Esophagus (tissue), 2 donors: ENCODE measurements around the gene GPR160. TPM values are rescaled to one million over a fixed set of nuclear protein-coding genes. Genes with fewer than 3 reads are reported as not detected.
"Not testable (repeated sequence)": the region's sequence is repeated elsewhere in the genome, so short reads cannot be mapped to it uniquely, and the experiment has no call there.

Experiments used
- H3K27ac ChIP-seq, 2 donors: one replicate each; pipeline ENCODE4 v1.5.1; 2013; ENCODE audit warnings: low read depth in 2 of 2, mild to moderate bottlenecking in 2 of 2, inconsistent platforms in 1 of 2, low read length in 1 of 2, moderate library complexity in 1 of 2
- H3K27me3 ChIP-seq, 2 donors: one replicate each; pipeline ENCODE4 v1.6.1; 2013; ENCODE audit warnings: low read length in 2 of 2, control low read depth in 1 of 2, mild to moderate bottlenecking in 1 of 2; ENCODE audit not compliant: insufficient read depth in 2 of 2, control insufficient read depth in 1 of 2
- H3K36me3 ChIP-seq, 2 donors: one replicate each; pipeline ENCODE4 v1.6.1; 2013; ENCODE audit warnings: low read length in 1 of 2; ENCODE audit not compliant: control insufficient read depth in 2 of 2, insufficient read depth in 2 of 2
- H3K4me1 ChIP-seq, 2 donors: one replicate each; pipeline ENCODE4 v1.6.1; 2013; ENCODE audit warnings: low read length in 1 of 2; ENCODE audit not compliant: control insufficient read depth in 2 of 2, insufficient read depth in 2 of 2
- H3K4me3 ChIP-seq, 2 donors: one replicate each; pipeline ENCODE4 v1.5.1; 2013; ENCODE audit warnings: low read length in 2 of 2, mild to moderate bottlenecking in 2 of 2, low read depth in 1 of 2, moderate library complexity in 1 of 2
- H3K9me3 ChIP-seq, 2 donors: one replicate each; pipeline ENCODE4 v1.6.1; 2013; ENCODE audit warnings: mild to moderate bottlenecking in 2 of 2, low read depth in 1 of 2, low read length in 1 of 2, moderate library complexity in 1 of 2; ENCODE audit not compliant: control insufficient read depth in 2 of 2, insufficient read depth in 1 of 2
- WGBS, 2 donors: extraction: QIAGEN DNeasy Blood & Tissue Kit; methylation state at CpG; one replicate each; pipeline ENCODE4 v1.1.7; 2013; 5-methylcytosine and 5-hydroxymethylcytosine counted together
- polyA plus RNA-seq, 2 donors: library from polyadenylated mRNA; stranded (reverse); fragments of 200-250 nt; gene quantifications; one replicate each; pipeline ENCODE4 v1.2.3, GENCODE V29; 2013
- donor health status: healthy with polysubstance abuse.
- donor health status: Bipolar disorder and iron deficiency.

Gene GPR160
- polyA plus RNA-seq, 2 donors: 0.69 to 2.1 TPM

DNA sequence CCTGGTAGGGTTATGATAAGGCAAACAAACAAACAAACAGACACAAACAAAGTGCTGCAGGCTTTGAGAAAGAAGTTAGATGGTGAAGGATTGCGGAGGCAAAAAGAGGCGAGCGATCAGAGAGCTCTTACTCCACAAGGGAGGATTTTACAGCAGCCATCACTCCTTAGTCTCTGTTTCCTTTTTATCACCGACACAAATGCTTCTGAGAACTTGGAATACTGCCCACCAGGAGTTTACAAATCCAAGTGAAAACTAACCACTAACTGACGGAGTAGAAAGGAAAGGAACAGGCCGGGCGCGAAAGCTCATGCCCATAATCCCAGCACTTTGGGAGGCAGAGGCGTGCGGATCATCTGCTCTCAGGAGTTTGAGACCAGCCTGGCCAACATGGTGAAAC is 35.6 kb upstream of the GPR160 start:
- H3K4me3 ChIP-seq: no peak overlapping the region
- no peaks in the 10 kb centered on the region for H3K9me3 ChIP-seq
- 64 to 74% methylated on average over 10 of the region's 10 CpGs for WGBS, 2 donors
- H3K27me3 ChIP-seq: no peaks in the 10 kb centered on the region
- H3K27ac ChIP-seq: no peak overlapping the region
- no peaks in the 10 kb centered on the region for H3K4me1 ChIP-seq
- no peaks in the 10 kb centered on the region for H3K36me3 ChIP-seq

- Histone ChIP-seq H3K4me1 (no peaks in the 10 kb centered on the region), H3K4me3 (no peak overlapping the region), H3K9me3 (no peaks in the 10 kb centered on the region), H3K27me3 (no peaks in the 10 kb centered on the region), H3K27ac (no peak overlapping the region), H3K36me3 (no peaks in the 10 kb centered on the region)
- WGBS, 2 donors: 70 to 71% methylated on average over 1 of the region's 1 CpG
Measured at GRCh38 chr3:170002879-170003278, 34.9 kb upstream of the GPR160 start.

GRCh38 chr3:170003881-170004356 is 33.9 kb upstream of the GPR160 start:
- Histone ChIP-seq H3K27ac (no peak overlapping the region), H3K4me3 (no peak overlapping the region), H3K36me3 (no peaks in the 10 kb centered on the region), H3K27me3 (no peaks in the 10 kb centered on the region), H3K4me1 (no peaks in the 10 kb centered on the region), H3K9me3 (no peaks in the 10 kb centered on the region)
- WGBS, 2 donors: 65 to 82% methylated on average over 2 of the region's 2 CpGs

DNA sequence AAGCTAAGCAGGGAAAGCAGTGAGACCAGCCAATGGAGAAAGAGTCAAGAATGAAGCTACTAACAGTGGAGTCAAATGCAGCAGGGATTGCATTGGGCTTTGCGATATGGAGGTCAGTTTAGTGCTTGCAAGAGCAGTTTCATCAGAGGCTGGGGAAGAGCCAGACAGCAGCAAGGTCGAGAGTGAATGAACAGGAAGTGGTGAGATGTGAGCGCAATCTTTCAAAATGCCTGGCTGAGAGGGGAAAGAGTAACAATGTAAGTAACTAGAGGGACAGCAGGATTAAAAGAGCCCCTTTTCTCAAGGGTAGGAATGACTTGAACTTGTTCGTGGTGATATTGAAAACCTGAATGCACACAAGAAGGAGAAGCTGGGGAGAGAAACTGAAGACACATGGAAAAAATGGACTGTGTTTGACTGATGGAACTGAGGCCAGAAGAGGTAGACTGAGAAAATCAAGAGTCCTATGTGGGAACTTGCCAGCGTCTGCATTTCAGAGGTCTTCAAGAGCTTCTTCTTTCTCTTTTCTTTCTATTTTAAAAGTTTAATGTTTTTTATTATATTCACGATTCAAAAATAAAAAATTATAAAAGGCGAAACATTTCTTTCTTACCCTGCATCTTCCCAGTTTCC is 30.6 kb upstream of the GPR160 start:
- no peaks in the 10 kb centered on the region for H3K4me1 ChIP-seq
- 70 to 72% methylated on average over 7 of the region's 7 CpGs for WGBS, 2 donors
- H3K36me3 ChIP-seq: no peaks in the 10 kb centered on the region
- no peak overlapping the region for H3K4me3 ChIP-seq
- H3K27me3 ChIP-seq: no peaks in the 10 kb centered on the region
- H3K9me3 ChIP-seq: no peaks in the 10 kb centered on the region
- H3K27ac ChIP-seq: no peak overlapping the region

DNA sequence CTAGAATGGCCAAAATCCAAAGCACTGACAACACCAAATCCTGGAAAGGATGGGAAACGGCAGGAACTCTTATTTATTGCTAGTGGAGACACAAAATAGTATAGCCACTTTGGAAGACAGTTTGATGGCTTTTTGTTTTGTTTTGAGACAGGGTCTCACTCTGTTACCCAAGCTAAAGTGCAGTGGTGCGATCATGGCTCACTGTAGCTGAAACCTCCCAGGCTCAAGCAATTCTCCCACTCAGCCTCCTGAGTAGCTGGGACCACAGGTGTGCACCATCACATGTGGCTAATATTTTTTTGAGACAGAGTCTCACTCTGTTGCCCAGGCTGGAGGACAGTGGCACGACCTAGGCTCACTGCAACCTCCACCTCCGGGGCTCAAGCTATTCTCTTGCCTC is 27.3 kb upstream of the GPR160 start:
- H3K36me3 ChIP-seq: no peaks in the 10 kb centered on the region
- no peak overlapping the region for H3K4me3 ChIP-seq
- H3K9me3 ChIP-seq: no peaks in the 10 kb centered on the region
- H3K27me3 ChIP-seq: no peaks in the 10 kb centered on the region
- no peak overlapping the region for H3K27ac ChIP-seq
- WGBS, 2 donors: 90 to 93% methylated on average over 4 of the region's 4 CpGs
- H3K4me1 ChIP-seq: no peaks in the 10 kb centered on the region

DNA sequence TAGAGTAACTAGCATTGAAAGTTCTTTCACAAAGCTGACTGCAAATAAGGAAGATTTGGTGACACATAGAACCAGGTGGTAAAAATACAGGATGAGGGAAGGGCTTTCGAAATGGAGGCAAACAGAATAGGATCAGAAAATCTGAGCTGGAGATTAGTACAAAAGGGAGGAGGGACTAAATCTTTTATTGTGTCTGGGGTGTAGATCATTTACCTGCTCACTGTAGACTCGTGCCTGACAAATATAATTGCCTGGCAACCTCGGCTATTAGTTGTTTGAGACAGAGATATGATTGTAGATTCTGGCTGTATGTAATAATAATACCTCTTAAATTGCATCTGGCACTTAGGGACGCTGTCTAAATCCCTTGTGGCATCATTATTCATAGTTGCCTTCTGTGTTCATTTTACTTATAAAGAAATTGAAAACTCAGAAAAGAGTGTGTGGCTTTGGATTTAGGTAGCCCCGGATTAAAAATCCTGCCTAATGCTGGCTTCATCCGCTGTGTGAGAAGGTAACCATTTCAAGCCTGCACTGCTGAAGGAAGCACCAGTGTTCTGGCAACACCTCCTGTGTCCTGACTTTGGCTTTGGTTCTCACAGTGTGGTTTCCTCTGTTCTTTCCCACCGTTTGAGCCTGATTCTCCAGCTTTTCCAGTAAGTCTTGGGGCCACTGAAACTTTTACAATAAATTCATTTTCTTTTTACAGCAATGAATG is 25.0 kb upstream of the GPR160 start:
- WGBS, 2 donors: 36 to 46% methylated on average over 7 of the region's 7 CpGs
- H3K9me3 ChIP-seq: no peaks in the 10 kb centered on the region

DNA sequence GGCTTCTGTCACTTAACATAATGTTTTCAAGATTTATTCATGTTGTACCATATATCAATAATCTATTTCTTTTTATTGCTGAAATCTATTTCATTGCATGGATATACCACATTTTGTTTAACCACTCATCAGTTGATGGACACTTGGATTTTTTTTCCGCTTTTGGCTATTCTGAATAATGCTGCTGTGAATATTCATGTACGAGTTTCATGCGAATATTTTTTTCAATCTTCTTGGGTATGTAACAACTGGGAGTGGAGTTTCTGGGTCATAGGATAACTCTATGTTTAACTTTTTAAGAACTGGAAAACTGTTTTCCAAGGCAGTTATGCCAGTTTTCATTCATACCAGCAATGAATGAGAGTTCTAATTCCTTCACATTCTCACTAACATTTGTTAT is 21.7 kb upstream of the GPR160 start:
- 90 to 92% methylated on average over 3 of the region's 3 CpGs for WGBS, 2 donors
- H3K4me3 ChIP-seq: no peak overlapping the region
- H3K36me3 ChIP-seq: no peaks in the 10 kb centered on the region

More for the DNA sequence above, 25.0 kb upstream of the GPR160 start:
- H3K27me3 ChIP-seq: no peaks in the 10 kb centered on the region
- H3K4me3 ChIP-seq: no peak overlapping the region
- H3K4me1 ChIP-seq: no peaks in the 10 kb centered on the region
- no peak overlapping the region for H3K27ac ChIP-seq
- H3K36me3 ChIP-seq: no peaks in the 10 kb centered on the region

DNA sequence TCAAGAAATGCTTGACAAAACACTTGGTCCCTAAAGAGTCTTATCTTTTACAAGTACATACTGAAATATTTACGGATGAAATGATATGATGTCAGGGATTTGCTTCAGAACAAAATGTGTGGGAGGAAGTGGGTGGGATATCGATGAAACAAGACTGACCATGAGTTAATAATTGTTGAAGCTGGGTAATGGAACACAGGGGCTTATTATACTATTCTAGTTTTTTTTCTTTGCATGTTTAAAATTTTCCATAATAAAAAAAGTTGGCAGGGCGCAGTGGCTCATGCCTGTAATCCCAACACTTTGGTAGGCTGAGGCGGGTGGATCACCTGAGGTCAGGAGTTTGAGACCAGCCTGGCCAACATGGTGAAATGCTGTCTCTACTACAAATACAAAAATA is 18.5 kb upstream of the GPR160 start:
- H3K4me3 ChIP-seq, H3K27me3 ChIP-seq, H3K36me3 ChIP-seq, H3K27ac ChIP-seq, H3K9me3 ChIP-seq, H3K4me1 ChIP-seq: not testable (repeated sequence)
- whole genome bisulfite sequencing, 2 donors: 66 to 72% methylated on average over 4 of the region's 4 CpGs

More for the DNA sequence above, 21.7 kb upstream of the GPR160 start:
- H3K27ac ChIP-seq: no peak overlapping the region
- H3K27me3 ChIP-seq: no peaks in the 10 kb centered on the region
- no peaks in the 10 kb centered on the region for H3K4me1 ChIP-seq
- no peaks in the 10 kb centered on the region for H3K9me3 ChIP-seq

GRCh38 chr3:170021083-170021482 is 16.7 kb upstream of the GPR160 start:
- Histone ChIP-seq H3K4me1 (no peaks in the 10 kb centered on the region), H3K27me3 (no peaks in the 10 kb centered on the region), H3K9me3 (no peaks in the 10 kb centered on the region), H3K27ac (no peak overlapping the region), H3K36me3 (no peaks in the 10 kb centered on the region), H3K4me3 (no peak overlapping the region)
- WGBS, 2 donors: 78 to 85% methylated on average over 3 of the region's 3 CpGs

- WGBS, 2 donors: 79 to 96% methylated on average over 4 of the region's 4 CpGs
- no peak overlapping the region for H3K27ac ChIP-seq
- H3K9me3 ChIP-seq: no peaks in the 10 kb centered on the region
- H3K36me3 ChIP-seq: no peaks in the 10 kb centered on the region
- H3K4me3 ChIP-seq: no peak overlapping the region
- H3K27me3 ChIP-seq: no peaks in the 10 kb centered on the region
- H3K4me1 ChIP-seq: no peaks in the 10 kb centered on the region
Measured at GRCh38 chr3:170022336-170022735, 15.5 kb upstream of the GPR160 start.
